Hepatocyte (in vitro differentiated cells): ENCODE results near the gene JPH2. TPM values are rescaled to one million over a fixed set of nuclear protein-coding genes. Genes with fewer than 3 reads are reported as not detected.

Source experiments
- DNase-seq: peaks from one replicate; pipeline ENCODE4 v3.0.0-alpha.2; 2016; ENCODE audit warnings: low spot score
- H2AFZ ChIP-seq: fragments of 200-600 bp; sonication (generic); 2 replicates; pipeline ENCODE4 v1.6.0; 2016; ENCODE audit warnings: antibody characterized with exemption, mild to moderate bottlenecking
- H3K27ac ChIP-seq: fragments of 200-600 bp; sonication (generic); 2 replicates; pipeline ENCODE4 v1.5.1; 2016; ENCODE audit warnings: mild to moderate bottlenecking
- H3K27me3 ChIP-seq: fragments of 200-600 bp; sonication (generic); 2 replicates; pipeline ENCODE4 v1.6.1; 2016
- H3K36me3 ChIP-seq: fragments of 200-600 bp; sonication (generic); replicated peaks from 2 replicates; pipeline ENCODE4 v1.5.1; 2016; ENCODE audit warnings: low read depth; ENCODE audit not compliant: insufficient read depth
- H3K4me1 ChIP-seq: fragments of 200-600 bp; sonication (generic); 2 replicates; pipeline ENCODE4 v1.5.1; 2016; ENCODE audit warnings: mild to moderate bottlenecking, moderate library complexity; ENCODE audit not compliant: insufficient read depth
- H3K4me2 ChIP-seq: fragments of 200-600 bp; sonication (generic); 2 replicates; pipeline ENCODE4 v1.6.0; 2016
- H3K4me3 ChIP-seq: fragments of 200-600 bp; sonication (generic); 2 replicates; pipeline ENCODE4 v1.5.1; 2016; ENCODE audit warnings: mild to moderate bottlenecking
- H3K79me2 ChIP-seq: fragments of 200-600 bp; sonication (generic); 2 replicates; pipeline ENCODE4 v1.6.0; 2017; ENCODE audit warnings: mild to moderate bottlenecking
- H3K9me2 ChIP-seq: fragments of 200-600 bp; sonication (generic); replicated peaks from 2 replicates; pipeline ENCODE4 v1.6.0; 2017; ENCODE audit warnings: mild to moderate bottlenecking; ENCODE audit not compliant: insufficient read depth
- H3K9me3 ChIP-seq: fragments of 200-600 bp; sonication (generic); 2 replicates; pipeline ENCODE4 v1.5.1; 2016; ENCODE audit warnings: low read depth, mild to moderate bottlenecking
- H4K20me1 ChIP-seq: fragments of 200-600 bp; sonication (generic); 2 replicates; pipeline ENCODE4 v1.6.0; 2016; ENCODE audit warnings: mild to moderate bottlenecking; ENCODE audit not compliant: insufficient read depth, poor library complexity, severe bottlenecking
- CTCF ChIP-seq: fragments of 200-600 bp; sonication (generic); IDR thresholded peaks from 2 replicates; pipeline ENCODE4 v1.5.1; 2016; ENCODE audit warnings: antibody characterized with exemption, mild to moderate bottlenecking; ENCODE audit not compliant: poor library complexity
- EZH2 ChIP-seq: fragments of 200-600 bp; sonication (generic); IDR thresholded peaks from 2 replicates; pipeline ENCODE4 v1.6.1; 2016; ENCODE audit warnings: antibody characterized with exemption, mild to moderate bottlenecking, borderline replicate concordance
- EZH2phosphoT487 ChIP-seq: fragments of 200-600 bp; sonication (generic); IDR thresholded peaks from one replicate; pipeline ENCODE4 v1.6.1; 2018; ENCODE audit warnings: antibody characterized with exemption, mild to moderate bottlenecking, low read depth, moderate library complexity; ENCODE audit not compliant: unreplicated experiment, severe bottlenecking
- WGBS: methylation state at CpG from one replicate; pipeline ENCODE4 v1.1.6; 2016; ENCODE audit warnings: low lambda C conversion rate; ENCODE audit errors: missing lambda C conversion rate; 5-methylcytosine and 5-hydroxymethylcytosine counted together
- polyA plus RNA-seq: library from polyadenylated mRNA; unstranded; fragments of >200 nt; fragmentation: Nextera tagmentation; extraction: Ambion mirVana; gene quantifications from 2 replicates; pipeline ENCODE4 v1.2.1, GENCODE V29; 2016
- total RNA-seq: library from RNA; depleted of rRNA; stranded (reverse); fragments of >200 nt; gene quantifications from 2 replicates; pipeline ENCODE4 v1.2.3, GENCODE V29; 2014

JPH2 gene
- total and polyA plus RNA-seq, 2 experiments from 2014 or later = 6.6 to 8.3 TPM

- Histone ChIP-seq H3K9me2 (no peaks in the 10 kb centered on the region), H4K20me1 (no peaks in the 10 kb centered on the region), H3K36me3 (no peaks in the 10 kb centered on the region), H3K4me1 (peaks cover 3% of the 10 kb centered on the region), H3K9me3 (no peaks in the 10 kb centered on the region), H3K79me2 (no peaks in the 10 kb centered on the region), H3K4me3 (no peak overlapping the region), H3K27ac (no peak overlapping the region), H2AFZ (no peak overlapping the region), H3K4me2 (no peak overlapping the region), H3K27me3 (no peaks in the 10 kb centered on the region)
- TF ChIP-seq CTCF (no peak), EZH2 (no peak), EZH2phosphoT487 (no peak)
- 85% methylated on average over 10 of the region's 10 CpGs for WGBS
- no peak for DNase-seq
Observed at GRCh38 chr20:44080064-44080463, 106.9 kb downstream of the JPH2 start.

GRCh38 chr20:44079291-44079690 is 107.7 kb downstream of the JPH2 start:
- Histone ChIP-seq H2AFZ (no peak overlapping the region), H3K9me3 (no peaks in the 10 kb centered on the region), H3K4me2 (no peak overlapping the region), H3K79me2 (no peaks in the 10 kb centered on the region), H3K27me3 (no peaks in the 10 kb centered on the region), H3K4me1 (peaks cover 3% of the 10 kb centered on the region), H4K20me1 (no peaks in the 10 kb centered on the region), H3K27ac (no peak overlapping the region), H3K36me3 (no peaks in the 10 kb centered on the region), H3K9me2 (no peaks in the 10 kb centered on the region), H3K4me3 (no peak overlapping the region)
- WGBS = 98% methylated on average over 10 of the region's 10 CpGs
- TF ChIP-seq CTCF = no peak
- TF ChIP-seq EZH2 = no peak
- no peak for TF ChIP-seq EZH2phosphoT487
- DNase-seq = no peak

- Histone ChIP-seq H3K9me3 (no peaks in the 10 kb centered on the region), H3K4me2 (no peak overlapping the region), H3K27ac (no peak overlapping the region), H3K9me2 (no peaks in the 10 kb centered on the region), H3K27me3 (no peaks in the 10 kb centered on the region), H2AFZ (no peak overlapping the region), H3K79me2 (no peaks in the 10 kb centered on the region), H3K36me3 (no peaks in the 10 kb centered on the region), H3K4me3 (no peak overlapping the region), H4K20me1 (no peaks in the 10 kb centered on the region), H3K4me1 (no peaks in the 10 kb centered on the region)
- DNase-seq = no peak
- 97% methylated on average over 5 of the region's 5 CpGs for WGBS
- TF ChIP-seq EZH2 (no peak), CTCF (no peak), EZH2phosphoT487 (no peak)
Observed at GRCh38 chr20:44075950-44076232, 111.1 kb downstream of the JPH2 start.
